HepG2 (cell line): ENCODE results near the gene PSMG3. TPM values are rescaled to one million over a fixed set of nuclear protein-coding genes. Genes with fewer than 3 reads are reported as not detected.

Source experiments
- DDIT3 ChIP-seq: sonication (generic); formaldehyde crosslinking; IDR thresholded peaks from 2 replicates; pipeline ENCODE4 v1.4.0; 2020; ENCODE audit warnings: mild to moderate bottlenecking, missing genetic modification reagents
- HMGXB3 ChIP-seq: sonication (generic); formaldehyde crosslinking; IDR thresholded peaks from 2 replicates; pipeline ENCODE4 v1.4.0; 2020; ENCODE audit warnings: missing genetic modification reagents, borderline replicate concordance
- HOXA9 ChIP-seq: sonication (generic); formaldehyde crosslinking; IDR thresholded peaks from 2 replicates; pipeline ENCODE4 v1.8.1; 2022; ENCODE audit warnings: missing genetic modification reagents, mild to moderate bottlenecking, moderate library complexity, borderline replicate concordance
- IRF2 ChIP-seq: IDR thresholded peaks from 2 replicates; pipeline ENCODE4 v1.6.1; 2018; ENCODE audit warnings: missing genetic modification reagents, missing compliant biosample characterization
- MTA3 ChIP-seq: sonication (generic); formaldehyde crosslinking; IDR thresholded peaks from 2 replicates; pipeline ENCODE4 v1.4.0; 2020; ENCODE audit warnings: missing genetic modification reagents
- SAFB2 ChIP-seq: sonication (generic); formaldehyde crosslinking; IDR thresholded peaks from 2 replicates; pipeline ENCODE4 v1.5.1; 2020; ENCODE audit warnings: missing genetic modification reagents, low read depth, mild to moderate bottlenecking, borderline replicate concordance
- SNAPC5 ChIP-seq: sonication (generic); formaldehyde crosslinking; IDR thresholded peaks from 2 replicates; pipeline ENCODE4 v1.8.1; 2023; ENCODE audit warnings: mild to moderate bottlenecking, missing genetic modification reagents, borderline replicate concordance
- SOX6 ChIP-seq, 2 experiments: fragments of 450-650 bp in 1 of 2; sonication (generic) in 1 of 2; formaldehyde crosslinking in 1 of 2; IDR thresholded peaks; 2 replicates each; pipeline versions ENCODE4 v1.4.0 to v1.6.1; 2017 to 2020; ENCODE audit warnings: antibody characterized with exemption in 1 of 2, mild to moderate bottlenecking in 1 of 2, missing genetic modification reagents in 1 of 2
- ZFAT ChIP-seq: sonication (generic); formaldehyde crosslinking; conservative IDR thresholded peaks from 2 replicates; pipeline ENCODE4 v1.8.1; 2023; ENCODE audit warnings: missing genetic modification reagents, inconsistent platforms
- ZNF225 ChIP-seq: sonication (generic); formaldehyde crosslinking; IDR thresholded peaks from 2 replicates; pipeline ENCODE4 v1.4.0; 2020; ENCODE audit warnings: mild to moderate bottlenecking, missing genetic modification reagents
- ZNF558 ChIP-seq: sonication (generic); formaldehyde crosslinking; IDR thresholded peaks from 2 replicates; pipeline ENCODE4 v1.9.0; 2022; ENCODE audit warnings: mild to moderate bottlenecking, missing genetic modification reagents, borderline replicate concordance
- ZNF746 ChIP-seq: sonication (generic); formaldehyde crosslinking; IDR thresholded peaks from 2 replicates; pipeline ENCODE4 v1.8.0; 2022; ENCODE audit warnings: mild to moderate bottlenecking, missing genetic modification reagents
- ZNF780A ChIP-seq: sonication (generic); formaldehyde crosslinking; IDR thresholded peaks from 2 replicates; pipeline ENCODE4 v1.8.0; 2022; ENCODE audit warnings: mild to moderate bottlenecking, missing genetic modification reagents, moderate library complexity
- polyA plus RNA-seq, 8 experiments: library from polyadenylated mRNA; depleted of rRNA in 3 of 8; stranded (reverse) in 7 of 8; unstranded in 1 of 8; fragments of >200 nt; fragmentation: Illumina TruSeq in 4 of 8; extraction: Trizol in 4 of 8; gene quantifications; 2 replicates each; pipeline versions ENCODE4 v1.2.1 to v1.2.3, GENCODE V29; 2011 to 2016; ENCODE audit warnings: low read depth in 4 of 8, missing spikeins in 1 of 8, mixed read lengths in 1 of 8; ENCODE audit not compliant: insufficient read depth in 1 of 8
- total RNA-seq, 5 experiments: library from RNA; depleted of rRNA; stranded (reverse); fragments of >200 nt; fragmentation: Illumina TruSeq; extraction: Trizol; gene quantifications; 2 replicates each; pipeline ENCODE4 v1.2.3, GENCODE V29; 2016; ENCODE audit warnings: low read depth in 1 of 5
- TF ChIP-seq, protein P1 (sequence below): sonication (generic); formaldehyde crosslinking; conservative IDR thresholded peaks from 2 replicates; pipeline ENCODE4 v1.4.0; 2020; ENCODE audit warnings: missing genetic modification reagents
- TF ChIP-seq, protein P2 (sequence below): IDR thresholded peaks from 2 replicates; pipeline ENCODE4 v1.6.1; 2016; ENCODE audit warnings: mild to moderate bottlenecking
- TF ChIP-seq, protein P3 (sequence below): sonication (generic); formaldehyde crosslinking; IDR thresholded peaks from 2 replicates; pipeline ENCODE4 v1.4.0; 2020; ENCODE audit warnings: missing genetic modification reagents
- TF ChIP-seq, protein P4 (sequence below): sonication (generic); formaldehyde crosslinking; IDR thresholded peaks from 2 replicates; pipeline ENCODE4 v1.4.0; 2020; ENCODE audit warnings: missing genetic modification reagents

PSMG3 gene
- total and polyA plus RNA-seq, 2 of the 13 experiments (the other 11 are each of a cell fraction or from before 2014, with no cell fraction given) = 29.6 to 48.4 TPM

DNA sequence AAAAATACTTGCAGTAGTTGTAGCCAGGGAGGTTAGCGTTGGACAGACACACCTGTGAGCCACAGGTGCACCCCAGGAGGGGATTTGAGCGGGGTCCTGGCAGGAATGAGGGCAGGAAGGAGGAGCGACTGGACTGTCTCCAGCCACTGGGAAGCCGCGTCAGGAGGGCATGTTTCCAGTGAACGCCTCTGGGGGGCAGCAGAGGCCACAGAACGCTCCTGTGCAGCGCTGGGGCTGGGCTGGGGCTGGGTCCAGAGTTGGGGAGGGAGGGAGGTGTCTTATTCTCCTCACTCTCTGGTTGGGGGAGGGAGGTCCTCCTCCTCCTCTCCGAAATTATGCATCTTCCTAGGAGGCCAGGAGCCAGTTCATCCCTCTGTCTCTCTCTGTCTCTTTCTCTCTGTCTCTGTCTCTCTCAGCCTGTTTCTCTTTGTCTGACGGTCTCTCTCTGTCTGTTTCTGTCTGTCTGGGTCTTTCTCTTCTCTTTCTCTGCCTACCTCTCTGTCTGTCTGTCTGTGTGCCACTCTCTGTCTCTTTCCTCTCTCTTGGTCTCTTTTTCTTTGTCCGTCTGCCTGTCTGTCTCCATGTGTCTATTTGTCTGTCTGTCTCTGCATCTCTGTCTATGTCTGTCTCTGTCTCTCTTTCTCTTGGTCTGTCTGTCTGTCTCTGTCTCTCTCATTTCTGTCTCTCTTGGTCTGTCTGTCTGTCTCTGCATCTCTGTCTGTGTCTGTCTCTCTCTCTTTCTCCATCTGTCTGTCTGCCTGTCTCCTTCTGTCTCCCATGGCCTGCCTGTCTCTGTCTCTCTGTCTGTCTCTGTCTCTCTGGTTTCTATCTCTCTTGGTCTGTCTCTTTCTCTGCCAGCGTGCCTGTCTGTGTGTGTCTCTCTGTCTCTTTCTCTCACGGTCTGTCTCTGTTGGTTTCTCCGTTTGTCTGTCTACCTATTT lies 9.9 kb upstream of the PSMG3 start (continued):
- no peak for TF ChIP-seq SOX6 (IDR thresholded peaks at IDR 0.05)
- 0 out of 2 replicates have a peak, but pooled peaks have one; percentile 19 for TF ChIP-seq SOX6 (CRISPR knock-in tag; IDR thresholded peaks at IDR 0.05)
- no peak for TF ChIP-seq ZNF746 (CRISPR knock-in tag)
- TF ChIP-seq, protein P1, sequence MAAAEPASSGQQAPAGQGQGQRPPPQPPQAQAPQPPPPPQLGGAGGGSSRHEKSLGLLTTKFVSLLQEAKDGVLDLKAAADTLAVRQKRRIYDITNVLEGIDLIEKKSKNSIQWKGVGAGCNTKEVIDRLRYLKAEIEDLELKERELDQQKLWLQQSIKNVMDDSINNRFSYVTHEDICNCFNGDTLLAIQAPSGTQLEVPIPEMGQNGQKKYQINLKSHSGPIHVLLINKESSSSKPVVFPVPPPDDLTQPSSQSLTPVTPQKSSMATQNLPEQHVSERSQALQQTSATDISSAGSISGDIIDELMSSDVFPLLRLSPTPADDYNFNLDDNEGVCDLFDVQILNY (CRISPR knock-in tag) = no peak
- no peak for TF ChIP-seq ZFAT (CRISPR knock-in tag)
- TF ChIP-seq SNAPC5 (CRISPR knock-in tag) = no peak
- TF ChIP-seq, protein P2, sequence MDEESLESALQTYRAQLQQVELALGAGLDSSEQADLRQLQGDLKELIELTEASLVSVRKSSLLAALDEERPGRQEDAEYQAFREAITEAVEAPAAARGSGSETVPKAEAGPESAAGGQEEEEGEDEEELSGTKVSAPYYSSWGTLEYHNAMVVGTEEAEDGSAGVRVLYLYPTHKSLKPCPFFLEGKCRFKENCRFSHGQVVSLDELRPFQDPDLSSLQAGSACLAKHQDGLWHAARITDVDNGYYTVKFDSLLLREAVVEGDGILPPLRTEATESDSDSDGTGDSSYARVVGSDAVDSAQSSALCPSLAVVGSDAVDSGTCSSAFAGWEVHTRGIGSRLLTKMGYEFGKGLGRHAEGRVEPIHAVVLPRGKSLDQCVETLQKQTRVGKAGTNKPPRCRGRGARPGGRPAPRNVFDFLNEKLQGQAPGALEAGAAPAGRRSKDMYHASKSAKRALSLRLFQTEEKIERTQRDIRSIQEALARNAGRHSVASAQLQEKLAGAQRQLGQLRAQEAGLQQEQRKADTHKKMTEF (CRISPR knock-in tag) = no peak
- no peak for TF ChIP-seq IRF2 (CRISPR knock-in tag)
- no peak for TF ChIP-seq ZNF225 (CRISPR knock-in tag)
- TF ChIP-seq, protein P3, sequence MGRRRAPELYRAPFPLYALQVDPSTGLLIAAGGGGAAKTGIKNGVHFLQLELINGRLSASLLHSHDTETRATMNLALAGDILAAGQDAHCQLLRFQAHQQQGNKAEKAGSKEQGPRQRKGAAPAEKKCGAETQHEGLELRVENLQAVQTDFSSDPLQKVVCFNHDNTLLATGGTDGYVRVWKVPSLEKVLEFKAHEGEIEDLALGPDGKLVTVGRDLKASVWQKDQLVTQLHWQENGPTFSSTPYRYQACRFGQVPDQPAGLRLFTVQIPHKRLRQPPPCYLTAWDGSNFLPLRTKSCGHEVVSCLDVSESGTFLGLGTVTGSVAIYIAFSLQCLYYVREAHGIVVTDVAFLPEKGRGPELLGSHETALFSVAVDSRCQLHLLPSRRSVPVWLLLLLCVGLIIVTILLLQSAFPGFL = no peak
- TF ChIP-seq DDIT3 = no peak
- TF ChIP-seq ZNF558 (CRISPR knock-in tag) = no peak
- TF ChIP-seq MTA3 (CRISPR knock-in tag) = no peak
- TF ChIP-seq, protein P4, sequence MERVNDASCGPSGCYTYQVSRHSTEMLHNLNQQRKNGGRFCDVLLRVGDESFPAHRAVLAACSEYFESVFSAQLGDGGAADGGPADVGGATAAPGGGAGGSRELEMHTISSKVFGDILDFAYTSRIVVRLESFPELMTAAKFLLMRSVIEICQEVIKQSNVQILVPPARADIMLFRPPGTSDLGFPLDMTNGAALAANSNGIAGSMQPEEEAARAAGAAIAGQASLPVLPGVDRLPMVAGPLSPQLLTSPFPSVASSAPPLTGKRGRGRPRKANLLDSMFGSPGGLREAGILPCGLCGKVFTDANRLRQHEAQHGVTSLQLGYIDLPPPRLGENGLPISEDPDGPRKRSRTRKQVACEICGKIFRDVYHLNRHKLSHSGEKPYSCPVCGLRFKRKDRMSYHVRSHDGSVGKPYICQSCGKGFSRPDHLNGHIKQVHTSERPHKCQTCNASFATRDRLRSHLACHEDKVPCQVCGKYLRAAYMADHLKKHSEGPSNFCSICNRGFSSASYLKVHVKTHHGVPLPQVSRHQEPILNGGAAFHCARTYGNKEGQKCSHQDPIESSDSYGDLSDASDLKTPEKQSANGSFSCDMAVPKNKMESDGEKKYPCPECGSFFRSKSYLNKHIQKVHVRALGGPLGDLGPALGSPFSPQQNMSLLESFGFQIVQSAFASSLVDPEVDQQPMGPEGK = peak; percentile 52
- no peak for TF ChIP-seq SAFB2 (CRISPR knock-in tag)
- no peak for TF ChIP-seq ZNF780A (CRISPR knock-in tag)
- 0 out of 2 replicates have a peak, but pooled peaks have one; percentile 19 for TF ChIP-seq HMGXB3
- TF ChIP-seq HOXA9 (CRISPR knock-in tag) = no peak
